Kidney (tissue), 14 donors: ENCODE data around the gene OBSCN. TPM values are rescaled to one million over a fixed set of nuclear protein-coding genes. Genes with fewer than 3 reads are reported as not detected.

ENCODE experiments used
- DNase-seq, 5 donors: peaks; one replicate each; pipeline ENCODE4 v3.0.0-alpha.2; 2013 to 2020
- FAIRE-seq: peaks from 2 replicates; lab custom pipeline; 2012; peaks lifted over from hg19 to GRCh38; lab: Jason Lieb, UNC
- H3K27ac ChIP-seq, 2 donors: one replicate each; pipeline ENCODE4 v1.7.0; 2013; ENCODE audit warnings: low read depth in 2 of 2, low read length in 2 of 2, inconsistent platforms in 1 of 2
- H3K27me3 ChIP-seq: one replicate; pipeline ENCODE4 v1.7.1; 2013; ENCODE audit warnings: low read length, inconsistent platforms; ENCODE audit not compliant: control insufficient read depth, insufficient read depth
- H3K36me3 ChIP-seq, 3 donors: one replicate each; pipeline versions ENCODE4 v1.7.0 to v1.7.1; 2013; ENCODE audit warnings: low read length in 3 of 3, control low read depth in 1 of 3, inconsistent platforms in 1 of 3; ENCODE audit not compliant: insufficient read depth in 3 of 3, control insufficient read depth in 2 of 3
- H3K4me1 ChIP-seq, 3 donors: one replicate each; pipeline versions ENCODE4 v1.7.0 to v1.7.1; 2013; ENCODE audit warnings: low read length in 3 of 3, inconsistent platforms in 1 of 3, low read depth in 1 of 3; ENCODE audit not compliant: control insufficient read depth in 2 of 3, insufficient read depth in 2 of 3
- H3K4me3 ChIP-seq, 3 donors: one replicate each; pipeline versions ENCODE4 v1.7.0 to v1.8.1; 2013; ENCODE audit warnings: low read length in 3 of 3, control low read depth in 1 of 3, inconsistent platforms in 1 of 3
- H3K9ac ChIP-seq, 3 donors: one replicate each; pipeline versions ENCODE4 v1.7.0 to v1.7.1; 2013; ENCODE audit warnings: low read length in 3 of 3, control low read depth in 1 of 3, inconsistent platforms in 1 of 3
- H3K9me3 ChIP-seq, 3 donors: one replicate each; pipeline versions ENCODE4 v1.7.0 to v1.7.1; 2013; ENCODE audit warnings: low read length in 3 of 3, control low read depth in 1 of 3, inconsistent platforms in 1 of 3; ENCODE audit not compliant: control insufficient read depth in 2 of 3, insufficient read depth in 1 of 3
- CTCF ChIP-seq: IDR thresholded peaks from 3 replicates; pipeline ENCODE4 v1.5.1; 2012; ENCODE audit warnings: mild to moderate bottlenecking, moderate library complexity, borderline replicate concordance; ENCODE audit not compliant: insufficient read depth; ENCODE audit errors: extremely low read depth
- intact Hi-C: fragments of 100-400 bp; cut with DNase I; formaldehyde crosslinking; loops from one replicate; pipeline ENCODE4 v1.11.1; 2022
- polyA plus RNA-seq: library from polyadenylated mRNA; stranded (reverse); fragments of 350-450 nt; fragmentation: Illumina TruSeq; extraction: RNeasy Lipid Tissue Mini Kit (QIAGEN cat#74804); gene quantifications from one replicate; pipeline ENCODE4 v1.2.3, GENCODE V29; 2014; ENCODE audit warnings: low read depth, low replicate concordance; ENCODE audit not compliant: insufficient read depth
- total RNA-seq: library from RNA; stranded (reverse); fragmentation: NEBNext Ultra II Directional; extraction: Animal tissue kit (Norgen Biotek cat#: 25700); gene quantifications from one replicate; pipeline ENCODE4 v1.2.1, GENCODE V29; 2021
- donor health status: control.
- donor health status: control.
- donor health status: control.
- donor health status: control.
- donor health status: control.
- donor health status: DM: yes; HTN: yes; CAD: no.
- donor health status: Normal renal cell carcinoma (clear cell type).

OBSCN gene
- total and polyA plus RNA-seq, 2 donors from 2014 or later: 14.5 to 30.0 TPM

GRCh38 chr1:228211531-228212414 is 3.9 kb downstream of the OBSCN start:
- H3K27ac ChIP-seq: no peak overlapping the region
- no peaks in the 10 kb centered on the region for H3K27me3 ChIP-seq
- FAIRE-seq: no peak
- peaks cover 0 to 10% (median 0%) of the 10 kb centered on the region in 3 donors for H3K4me1 ChIP-seq
- TF ChIP-seq CTCF: no peak
- no peaks in the 10 kb centered on the region for H3K9me3 ChIP-seq
- peak in 1 of 5 donors; percentile 62 for DNase-seq
- H3K4me3 ChIP-seq: no peak overlapping the region
- intact Hi-C loops: no loop called here
- no peaks in the 10 kb centered on the region for H3K36me3 ChIP-seq
- no peak overlapping the region for H3K9ac ChIP-seq

- FAIRE-seq: no peak
- H3K4me3 ChIP-seq: peak overlapping the region in 1 of 3 donors; percentile 48
These were observed 4.6 kb downstream of the OBSCN start for GRCh38 chr1:228212415-228212965.

GRCh38 chr1:228212966-228213844 is 5.4 kb downstream of the OBSCN start:
- Histone ChIP-seq H3K27me3 (no peaks in the 10 kb centered on the region), H3K4me3 (peak overlapping the region; percentile 59 to 67 (median 65)), H3K9me3 (no peaks in the 10 kb centered on the region), H3K27ac (peak overlapping the region; percentile 57 to 65), H3K4me1 (peaks cover 0 to 7% (median 0%) of the 10 kb centered on the region in 3 donors), H3K36me3 (no peaks in the 10 kb centered on the region), H3K9ac (peak overlapping the region in 2 of 3 donors; percentile 26)
- peak; percentile 66 for TF ChIP-seq CTCF
- intact Hi-C loops: no loop called here
- FAIRE-seq: no peak
- DNase-seq: peak; percentile 93 to 96 (median 95)

More at GRCh38 chr1:228212415-228212965, 4.6 kb downstream of the OBSCN start:
- H3K9me3 ChIP-seq: no peaks in the 10 kb centered on the region
- H3K9ac ChIP-seq: no peak overlapping the region
- no peaks in the 10 kb centered on the region for H3K27me3 ChIP-seq
- H3K36me3 ChIP-seq: no peaks in the 10 kb centered on the region
- intact Hi-C loops: no loop called here
- H3K27ac ChIP-seq: no peak overlapping the region
- H3K4me1 ChIP-seq: peaks cover 0 to 10% (median 0%) of the 10 kb centered on the region in 3 donors
- peak in 4 of 5 donors; percentile 29 to 76 (median 52) for DNase-seq
- TF ChIP-seq CTCF: no peak
